H1 (cell line): ENCODE results near the gene ALDH3B1. TPM values are rescaled to one million over a fixed set of nuclear protein-coding genes. Genes with fewer than 3 reads are reported as not detected.
"Not testable (repeated sequence)": the region's sequence is repeated elsewhere in the genome, so short reads cannot be mapped to it uniquely, and the experiment has no call there.

Experiments used
- CTCF ChIA-PET: fragments of 300-600 bp; sonication (Branson Sonifier 250); formaldehyde crosslinking; loops from one replicate; lab custom pipeline; 2021; ENCODE audit not compliant: partially characterized antibody; lab: Charles Lee
- POLR2A ChIA-PET: fragments of 300-600 bp; sonication (Branson Sonifier 250); formaldehyde crosslinking; loops from one replicate; lab custom pipeline; 2021; ENCODE audit warnings: inconsistent platforms; ENCODE audit not compliant: partially characterized antibody; lab: Charles Lee
- DNase-seq, 2 experiments: peaks; one replicate each; pipeline versions ENCODE4 v3.0.0 to v3.0.0-alpha.2; 2010 to 2022; ENCODE audit warnings: low spot score in 2 of 2, low read depth in 1 of 2, mixed read lengths in 1 of 2
- FAIRE-seq: peaks from 2 replicates; lab custom pipeline; 2011; peaks lifted over from hg19 to GRCh38; lab: Jason Lieb, UNC
- H2AFZ ChIP-seq: 2 replicates; pipeline ENCODE4 v1.8.1; 2012; ENCODE audit warnings: low read length, inconsistent platforms
- H2AK5ac ChIP-seq: 2 replicates; pipeline ENCODE4 v1.6.1; 2013; ENCODE audit warnings: low read depth, low read length
- H2BK120ac ChIP-seq: replicated peaks from 2 replicates; pipeline ENCODE3; 2013; ENCODE audit warnings: low read depth, low read length, inconsistent platforms
- H2BK12ac ChIP-seq: 2 replicates; pipeline ENCODE4 v1.6.1; 2013; ENCODE audit warnings: low read depth, low read length
- H2BK15ac ChIP-seq: 2 replicates; pipeline ENCODE4 v1.6.1; 2013; ENCODE audit warnings: low read length
- H2BK20ac ChIP-seq: 2 replicates; pipeline ENCODE4 v1.6.1; 2013; ENCODE audit warnings: low read length
- H2BK5ac ChIP-seq: 2 replicates; pipeline ENCODE4 v1.6.1; 2013; ENCODE audit warnings: low read depth, low read length
- H3K14ac ChIP-seq: 2 replicates; pipeline ENCODE4 v1.6.1; 2013; ENCODE audit warnings: inconsistent platforms; ENCODE audit not compliant: insufficient read length
- H3K18ac ChIP-seq: 2 replicates; pipeline ENCODE4 v1.6.1; 2013; ENCODE audit warnings: low read length; ENCODE audit errors: extremely low read depth
- H3K23ac ChIP-seq: 2 replicates; pipeline ENCODE4 v1.6.1; 2013; ENCODE audit warnings: inconsistent platforms; ENCODE audit not compliant: insufficient read length
- H3K23me2 ChIP-seq: 2 replicates; pipeline ENCODE4 v1.6.1; 2013; ENCODE audit warnings: low read depth, low read length
- H3K27ac ChIP-seq: 2 replicates; pipeline ENCODE4 v1.6.1; 2011; ENCODE audit warnings: low read depth, low read length, inconsistent platforms
- H3K27me3 ChIP-seq, 4 experiments: replicated peaks in 1 of 4; 1 replicate in 1 of 4; 2 replicates in 3 of 4; pipeline versions ENCODE4 v1.6.1 to v1.8.1; 2011 to 2013; ENCODE audit warnings: low read length in 3 of 4, mild to moderate bottlenecking in 3 of 4, inconsistent platforms in 2 of 4, mixed read lengths in 2 of 4, moderate library complexity in 1 of 4; ENCODE audit not compliant: control insufficient read depth in 3 of 4, insufficient read depth in 3 of 4; ENCODE audit errors: extremely low read depth in 1 of 4
- H3K36me3 ChIP-seq, 4 experiments: 2 replicates each; pipeline versions ENCODE4 v1.6.1 to v1.8.1; 2011 to 2013; ENCODE audit warnings: mild to moderate bottlenecking in 4 of 4, low read length in 3 of 4, moderate library complexity in 2 of 4, control low read depth in 1 of 4, inconsistent platforms in 1 of 4; ENCODE audit not compliant: insufficient read depth in 4 of 4, control insufficient read depth in 2 of 4
- H3K4ac ChIP-seq: replicated peaks from 2 replicates; pipeline ENCODE3; 2013; ENCODE audit warnings: low read length, low read depth, mixed read lengths, inconsistent platforms; ENCODE audit not compliant: insufficient read length
- H3K4me1 ChIP-seq, 4 experiments: replicated peaks in 1 of 4; 1 replicate in 1 of 4; 2 replicates in 3 of 4; pipeline versions ENCODE4 v1.6.1 to v1.8.1; 2011 to 2013; ENCODE audit warnings: low read length in 3 of 4, inconsistent platforms in 2 of 4, mixed read lengths in 1 of 4; ENCODE audit not compliant: insufficient read depth in 4 of 4, control insufficient read depth in 3 of 4
- H3K4me2 ChIP-seq, 2 experiments: 2 replicates each; pipeline versions ENCODE4 v1.6.1 to v1.8.1; 2011 to 2013; ENCODE audit warnings: low read depth in 2 of 2, low read length in 2 of 2, control low read depth in 1 of 2, inconsistent platforms in 1 of 2, mild to moderate bottlenecking in 1 of 2; ENCODE audit not compliant: insufficient read depth in 1 of 2
- H3K4me3 ChIP-seq, 4 experiments: fragments of 200-600, 300-600 bp in 1 of 4; sonication (generic), shearing (Covaris generic), sonication (Bioruptor Twin) in 1 of 4; 2 replicates each; pipeline versions ENCODE4 v1.5.1 to v1.8.1; 2011 to 2016; ENCODE audit warnings: low read length in 4 of 4, low read depth in 3 of 4, control low read depth in 2 of 4, inconsistent platforms in 2 of 4, mild to moderate bottlenecking in 2 of 4, mixed read lengths in 1 of 4, moderate library complexity in 1 of 4; ENCODE audit not compliant: insufficient read depth in 2 of 4; ENCODE audit errors: extremely low read depth in 1 of 4
- H3K56ac ChIP-seq: replicated peaks from 2 replicates; pipeline ENCODE3; 2013; ENCODE audit warnings: low read depth, mild to moderate bottlenecking, mixed read lengths, low read length, inconsistent platforms; ENCODE audit not compliant: insufficient read length
- H3K79me1 ChIP-seq: 2 replicates; pipeline ENCODE4 v1.6.1; 2013; ENCODE audit warnings: low read depth, low read length, control low read depth
- H3K79me2 ChIP-seq, 2 experiments: 2 replicates each; pipeline versions ENCODE4 v1.6.1 to v1.8.1; 2012 to 2013; ENCODE audit warnings: low read length in 2 of 2, mild to moderate bottlenecking in 2 of 2, inconsistent platforms in 1 of 2; ENCODE audit not compliant: insufficient read depth in 2 of 2, control insufficient read depth in 1 of 2
- H3K9ac ChIP-seq, 4 experiments: replicated peaks in 1 of 4; 1 replicate in 1 of 4; 2 replicates in 3 of 4; pipeline versions ENCODE4 v1.6.1 to v1.8.1; 2011 to 2013; ENCODE audit warnings: low read depth in 3 of 4, low read length in 3 of 4, control low read depth in 2 of 4, mild to moderate bottlenecking in 2 of 4, moderate library complexity in 2 of 4, inconsistent platforms in 1 of 4; ENCODE audit errors: extremely low read depth in 1 of 4
- H3K9me3 ChIP-seq, 2 experiments: 2 replicates each; pipeline versions ENCODE4 v1.6.1 to v1.8.1; 2012 to 2013; ENCODE audit warnings: mild to moderate bottlenecking in 2 of 2, moderate library complexity in 2 of 2, control low read depth in 1 of 2, inconsistent platforms in 1 of 2, low read depth in 1 of 2, low read length in 1 of 2, mixed read lengths in 1 of 2; ENCODE audit not compliant: insufficient read depth in 2 of 2
- H4K20me1 ChIP-seq, 2 experiments: replicated peaks in 1 of 2; 2 replicates each; pipeline versions ENCODE3 to v1.8.1; 2011 to 2013; ENCODE audit warnings: inconsistent platforms in 2 of 2, low read length in 2 of 2, mild to moderate bottlenecking in 1 of 2; ENCODE audit not compliant: insufficient read depth in 2 of 2, control insufficient read depth in 1 of 2
- H4K5ac ChIP-seq: 2 replicates; pipeline ENCODE4 v1.6.1; 2013; ENCODE audit warnings: low read length, low read depth, mixed read lengths, inconsistent platforms; ENCODE audit not compliant: insufficient read length
- H4K8ac ChIP-seq: 2 replicates; pipeline ENCODE4 v1.8.0; 2013; ENCODE audit warnings: mild to moderate bottlenecking, moderate library complexity, low read length, inconsistent platforms; ENCODE audit not compliant: insufficient read depth; ENCODE audit errors: extremely low read depth
- H4K91ac ChIP-seq: replicated peaks from 2 replicates; pipeline ENCODE3; 2013; ENCODE audit warnings: low read length, mixed read lengths, inconsistent platforms; ENCODE audit not compliant: insufficient read length
- WGBS, 2 experiments: shearing (Covaris generic) in 1 of 2; methylation state at CpG; one replicate each; pipeline versions ENCODE4 v1.1.6 to v1.1.7; 2013 to 2015; ENCODE audit warnings: low lambda C conversion rate in 2 of 2, mixed read lengths in 2 of 2, inconsistent platforms in 1 of 2, low coverage in 1 of 2, missing lambda C conversion rate in 1 of 2; ENCODE audit not compliant: insufficient replicate concordance in 2 of 2, insufficient coverage in 1 of 2, insufficient read length in 1 of 2; ENCODE audit errors: extremely low coverage in 1 of 2, missing lambda C conversion rate in 1 of 2; 5-methylcytosine and 5-hydroxymethylcytosine counted together
- polyA plus RNA-seq, 7 experiments: library from polyadenylated mRNA; depleted of rRNA in 3 of 7; stranded (reverse) in 5 of 7; unstranded in 2 of 7; fragments of >200 nt in 5 of 7; fragments of 200-250 nt in 2 of 7; gene quantifications; 1 replicate in 5 of 7; 2 replicates in 1 of 7; 4 replicates in 1 of 7; pipeline versions ENCODE4 v1.2.1 to v1.2.3, GENCODE V29; 2011 to 2013; ENCODE audit warnings: missing spikeins in 2 of 7, mixed read lengths in 2 of 7
- total RNA-seq: library from RNA; stranded (reverse); fragmentation: NEBNext Ultra II Directional; extraction: Animal tissue kit (Norgen Biotek cat#: 25700); gene quantifications from 2 replicates; pipeline ENCODE4 v1.2.1, GENCODE V29; 2021

Gene ALDH3B1
- total and polyA plus RNA-seq, 2 of the 8 experiments (the other 6 are each of a cell fraction or from before 2014, with no cell fraction given), result 0.32 to 0.47 TPM

GRCh38 chr11:67965830-67966348 lies 44.2 kb upstream of the ALDH3B1 start:
- H3K27me3 ChIP-seq, H2AK5ac ChIP-seq, H2AFZ ChIP-seq, H3K18ac ChIP-seq, H3K9ac ChIP-seq, H2BK5ac ChIP-seq, H3K9me3 ChIP-seq, H3K27ac ChIP-seq, H3K79me2 ChIP-seq, FAIRE-seq, H3K4me2 ChIP-seq, H2BK15ac ChIP-seq, H3K4me3 ChIP-seq, H3K23me2 ChIP-seq, H4K20me1 ChIP-seq, H3K4ac ChIP-seq, H3K14ac ChIP-seq, H3K36me3 ChIP-seq, H2BK20ac ChIP-seq, DNase-seq, H3K4me1 ChIP-seq, H3K56ac ChIP-seq, H4K8ac ChIP-seq, H3K79me1 ChIP-seq, POLR2A ChIA-PET, H4K5ac ChIP-seq, H2BK120ac ChIP-seq, H3K23ac ChIP-seq, H2BK12ac ChIP-seq, H4K91ac ChIP-seq: not testable (repeated sequence)
- 93% methylated on average over 12 of the region's 19 CpGs; no CpG with 5 or more reads in 1 of the 2 experiments for WGBS, 2 experiments
- CTCF ChIA-PET, result interaction anchor here (2.2 kb wide), 1 partner anchor 10 kb away, joined by 14 read pairs; no protein-coding TSS in a partner anchor

GRCh38 chr11:67974746-67975145 lies 35.4 kb upstream of the ALDH3B1 start:
- H2BK20ac ChIP-seq, H3K4me1 ChIP-seq, DNase-seq, H3K9ac ChIP-seq, H3K27ac ChIP-seq, H3K56ac ChIP-seq, H3K4me2 ChIP-seq, H2AK5ac ChIP-seq, H4K5ac ChIP-seq, H3K4me3 ChIP-seq, H4K8ac ChIP-seq, H3K23ac ChIP-seq, H3K4ac ChIP-seq, H3K18ac ChIP-seq, H2BK120ac ChIP-seq, H3K23me2 ChIP-seq, H4K91ac ChIP-seq, CTCF ChIA-PET, POLR2A ChIA-PET, H3K79me2 ChIP-seq, H2BK15ac ChIP-seq, H4K20me1 ChIP-seq, H3K79me1 ChIP-seq, H2BK12ac ChIP-seq, H3K14ac ChIP-seq, H2AFZ ChIP-seq, H3K36me3 ChIP-seq, H3K9me3 ChIP-seq, H3K27me3 ChIP-seq, FAIRE-seq, H2BK5ac ChIP-seq: not testable (repeated sequence)
- 88% methylated on average over 12 of the region's 12 CpGs; no CpG with 5 or more reads in 1 of the 2 experiments for WGBS, 2 experiments
